ENCODE data around the gene NPAS2.

NPAS2 gene

GRCh38 chr2:101011152-101011551, 191.2 kb downstream of the NPAS2 start:
- no peak for FAIRE-seq
- DNase-seq (ENCODE audit: low spot score): no peak

GRCh38 chr2:101012054-101012705, 192.2 kb downstream of the NPAS2 start:
- DNase-seq (ENCODE audit: low spot score) (no peak), FAIRE-seq (peak; percentile 20)

GRCh38 chr2:101012706-101013181, 192.8 kb downstream of the NPAS2 start:
- FAIRE-seq: no peak
- DNase-seq (ENCODE audit: low spot score): peak; percentile 55

- no peak for FAIRE-seq
- no peak for DNase-seq (ENCODE audit: low spot score)
These were observed 194.4 kb downstream of the NPAS2 start for GRCh38 chr2:101014264-101014857.

- FAIRE-seq (no peak), DNase-seq (ENCODE audit: low spot score) (no peak)
These were observed 197.4 kb downstream of the NPAS2 start for GRCh38 chr2:101017371-101017770.

GRCh38 chr2:101018934-101019333, 199.0 kb downstream of the NPAS2 start:
- no peak for DNase-seq (ENCODE audit: low spot score)
- FAIRE-seq: no peak

GRCh38 chr2:101022221-101022620, 202.3 kb downstream of the NPAS2 start:
- DNase-seq (ENCODE audit: low spot score): no peak
- FAIRE-seq: no peak

- DNase-seq (ENCODE audit: low spot score) (no peak), FAIRE-seq (no peak)
These were observed 203.6 kb downstream of the NPAS2 start for GRCh38 chr2:101023327-101024107.

GRCh38 chr2:101025561-101025960, 205.6 kb downstream of the NPAS2 start:
- DNase-seq (ENCODE audit: low spot score) (no peak), FAIRE-seq (no peak)

GRCh38 chr2:101026253-101026701, 206.3 kb downstream of the NPAS2 start:
- DNase-seq (ENCODE audit: low spot score): no peak
- no peak for FAIRE-seq

- DNase-seq (ENCODE audit: low spot score) (no peak), FAIRE-seq (no peak)
These were observed 207.1 kb downstream of the NPAS2 start for GRCh38 chr2:101026923-101027469.

GRCh38 chr2:101027852-101028251, 207.9 kb downstream of the NPAS2 start:
- no peak for FAIRE-seq

GRCh38 chr2:101030866-101031554, 211.1 kb downstream of the NPAS2 start:
- FAIRE-seq: peak; percentile 89
- no peak for DNase-seq (ENCODE audit: low spot score)

More at GRCh38 chr2:101027852-101028251, 207.9 kb downstream of the NPAS2 start:
- no peak for DNase-seq (ENCODE audit: low spot score)

GRCh38 chr2:101032084-101032776, 212.3 kb downstream of the NPAS2 start:
- peak; percentile 90 for FAIRE-seq
- DNase-seq (ENCODE audit: low spot score): no peak

GRCh38 chr2:101036562-101036961, 216.6 kb downstream of the NPAS2 start:
- DNase-seq (ENCODE audit: low spot score) (peak; percentile 37), FAIRE-seq (no peak)

GRCh38 chr2:101037161-101037755, 217.3 kb downstream of the NPAS2 start:
- DNase-seq (ENCODE audit: low spot score): no peak

GRCh38 chr2:101038455-101039255, 218.7 kb downstream of the NPAS2 start:
- DNase-seq (ENCODE audit: low spot score) (peak; percentile 42), FAIRE-seq (peak; percentile 80)

More at GRCh38 chr2:101037161-101037755, 217.3 kb downstream of the NPAS2 start:
- no peak for FAIRE-seq

GRCh38 chr2:101040072-101040471, 220.1 kb downstream of the NPAS2 start:
- no peak for DNase-seq (ENCODE audit: low spot score)
- peak; percentile 66 for FAIRE-seq

GRCh38 chr2:101040761-101041160, 220.8 kb downstream of the NPAS2 start:
- DNase-seq (ENCODE audit: low spot score) (no peak), FAIRE-seq (no peak)
